GM23248 (cell line): ENCODE measurements around the gene UQCRC1. TPM values are rescaled to one million over a fixed set of nuclear protein-coding genes. Genes with fewer than 3 reads are reported as not detected.

Experiments used
- DNase-seq: peaks from one replicate; pipeline ENCODE4 v3.0.0-alpha.2; 2015
- H2AFZ ChIP-seq: fragments of 200-600 bp; sonication (generic); 2 replicates; pipeline ENCODE4 v1.6.1; 2016; ENCODE audit warnings: antibody characterized with exemption
- H3F3A ChIP-seq: fragments of 200-600 bp; sonication (generic); 2 replicates; pipeline ENCODE4 v1.6.1; 2016; ENCODE audit warnings: mild to moderate bottlenecking, antibody characterized with exemption, mixed run types; ENCODE audit not compliant: insufficient read depth
- H3K27ac ChIP-seq: fragments of 200-600 bp; sonication (generic); 2 replicates; pipeline ENCODE4 v1.5.1; 2016; ENCODE audit warnings: mild to moderate bottlenecking
- H3K27me3 ChIP-seq: fragments of 200-600 bp; sonication (generic); replicated peaks from 2 replicates; pipeline ENCODE4 v1.6.1; 2016; ENCODE audit warnings: mild to moderate bottlenecking; ENCODE audit not compliant: insufficient read depth
- H3K36me3 ChIP-seq: fragments of 200-600 bp; sonication (generic); 2 replicates; pipeline ENCODE4 v1.6.1; 2016; ENCODE audit warnings: low read depth, mild to moderate bottlenecking
- H3K4me1 ChIP-seq: fragments of 200-600 bp; sonication (generic); 2 replicates; pipeline ENCODE4 v1.6.1; 2016; ENCODE audit warnings: mild to moderate bottlenecking; ENCODE audit not compliant: insufficient read depth
- H3K4me2 ChIP-seq: fragments of 200-600 bp; sonication (generic); one replicate; pipeline ENCODE4 v1.6.1; 2016; ENCODE audit warnings: mild to moderate bottlenecking; ENCODE audit not compliant: unreplicated experiment
- H3K4me3 ChIP-seq: fragments of 200-600 bp; sonication (generic); 2 replicates; pipeline ENCODE4 v1.5.1; 2016; ENCODE audit warnings: mild to moderate bottlenecking
- H3K79me2 ChIP-seq: fragments of 200-600 bp; sonication (generic); 2 replicates; pipeline ENCODE4 v1.6.1; 2016; ENCODE audit warnings: mild to moderate bottlenecking; ENCODE audit not compliant: insufficient read depth
- H3K9ac ChIP-seq: fragments of 200-600 bp; sonication (generic); 2 replicates; pipeline ENCODE4 v1.6.1; 2016; ENCODE audit warnings: mild to moderate bottlenecking
- H3K9me2 ChIP-seq: fragments of 200-600 bp; sonication (generic); 2 replicates; pipeline ENCODE4 v1.6.1; 2016; ENCODE audit warnings: mixed run types, mild to moderate bottlenecking, moderate library complexity; ENCODE audit not compliant: insufficient read depth
- H3K9me3 ChIP-seq: fragments of 200-600 bp; sonication (generic); one replicate; pipeline ENCODE4 v1.6.1; 2017; ENCODE audit warnings: low read depth
- H4K20me1 ChIP-seq: fragments of 200-600 bp; sonication (generic); 2 replicates; pipeline ENCODE4 v1.6.0; 2016; ENCODE audit not compliant: insufficient read depth
- EZH2 ChIP-seq: fragments of 200-600 bp; sonication (generic); IDR thresholded peaks from 2 replicates; pipeline ENCODE4 v1.6.1; 2018; ENCODE audit warnings: antibody characterized with exemption, mild to moderate bottlenecking; ENCODE audit not compliant: insufficient read depth, poor library complexity, severe bottlenecking
- EZH2phosphoT487 ChIP-seq: fragments of 200-600 bp; sonication (generic); IDR thresholded peaks from 2 replicates; pipeline ENCODE4 v1.6.1; 2018; ENCODE audit warnings: antibody characterized with exemption, moderate library complexity, mild to moderate bottlenecking, low read depth; ENCODE audit not compliant: insufficient read depth
- WGBS, 2 experiments: methylation state at CpG; one replicate each; pipeline ENCODE4 v1.1.6; 2015 to 2017; ENCODE audit warnings: low lambda C conversion rate in 2 of 2, low coverage in 1 of 2; ENCODE audit errors: missing lambda C conversion rate in 2 of 2; 5-methylcytosine and 5-hydroxymethylcytosine counted together
- in situ Hi-C: fragments of 300-500 bp; cut with MboI; formaldehyde crosslinking; loops from 2 replicates; pipeline ENCODE4 v1.15.0; 2020
- polyA plus RNA-seq: library from polyadenylated mRNA; unstranded; fragments of >200 nt; fragmentation: Nextera tagmentation; extraction: Ambion mirVana; gene quantifications from 2 replicates; pipeline ENCODE4 v1.2.1, GENCODE V29; 2016
- total RNA-seq: library from RNA; depleted of rRNA; stranded (reverse); fragments of >200 nt; shearing (Covaris generic); gene quantifications from 2 replicates; pipeline ENCODE4 v1.2.3, GENCODE V29; 2014

The UQCRC1 gene
- total and polyA plus RNA-seq, 2 experiments from 2014 or later, result 252 to 285 TPM

- H3K9me2 ChIP-seq, result no peaks in the 10 kb centered on the region
- TF ChIP-seq EZH2phosphoT487 (no peak), EZH2 (no peak)
These were observed 41.0 kb downstream of the UQCRC1 start for GRCh38 chr3:48568476-48568875.

GRCh38 chr3:48567500-48567899, 41.9 kb downstream of the UQCRC1 start:
- H3K4me3 ChIP-seq, result no peak overlapping the region
- H3K27me3 ChIP-seq, result no peaks in the 10 kb centered on the region
- H3K27ac ChIP-seq, result no peak overlapping the region
- no peak overlapping the region for H3K4me2 ChIP-seq
- WGBS, 2 experiments, result 93 to 94% methylated on average over 11 of the region's 11 CpGs
- H2AFZ ChIP-seq, result no peak overlapping the region
- no peaks in the 10 kb centered on the region for H3K79me2 ChIP-seq
- no peaks in the 10 kb centered on the region for H4K20me1 ChIP-seq
- no peaks in the 10 kb centered on the region for H3K36me3 ChIP-seq
- H3K4me1 ChIP-seq, result peaks cover 35% of the 10 kb centered on the region
- peaks cover 8% of the 10 kb centered on the region for H3F3A ChIP-seq
- H3K9me3 ChIP-seq, result no peaks in the 10 kb centered on the region
- in situ Hi-C loops, result no loop called here
- H3K9me2 ChIP-seq, result no peaks in the 10 kb centered on the region
- DNase-seq, result no peak
- TF ChIP-seq EZH2phosphoT487 (no peak), EZH2 (no peak)
- H3K9ac ChIP-seq, result no peak overlapping the region

More at GRCh38 chr3:48568476-48568875, 41.0 kb downstream of the UQCRC1 start:
- no peak for DNase-seq
- Histone ChIP-seq H3K4me2 (no peak overlapping the region), H3K36me3 (no peaks in the 10 kb centered on the region), H3K4me3 (no peak overlapping the region), H3K9ac (no peak overlapping the region), H3K27me3 (no peaks in the 10 kb centered on the region), H3K27ac (no peak overlapping the region), H3K9me3 (no peaks in the 10 kb centered on the region), H3F3A (peaks cover 2% of the 10 kb centered on the region; the same call in 1 of the 2 replicates), H2AFZ (no peak overlapping the region), H3K4me1 (peaks cover 28% of the 10 kb centered on the region), H4K20me1 (no peaks in the 10 kb centered on the region), H3K79me2 (no peaks in the 10 kb centered on the region)
- in situ Hi-C loops, result no loop called here
- 85 to 86% methylated on average over 7 of the region's 7 CpGs for WGBS, 2 experiments

GRCh38 chr3:48567090-48567489, 42.4 kb downstream of the UQCRC1 start:
- no peaks in the 10 kb centered on the region for H3K79me2 ChIP-seq
- no peak overlapping the region for H2AFZ ChIP-seq
- no peaks in the 10 kb centered on the region for H3K36me3 ChIP-seq
- peaks cover 8% of the 10 kb centered on the region for H3F3A ChIP-seq
- H3K27ac ChIP-seq, result no peak overlapping the region
- in situ Hi-C loops, result no loop called here
- WGBS, 2 experiments, result 91 to 94% methylated on average over 5 of the region's 5 CpGs
- DNase-seq, result no peak
- H3K9me3 ChIP-seq, result no peaks in the 10 kb centered on the region
- H3K4me1 ChIP-seq, result peaks cover 35% of the 10 kb centered on the region
- H3K27me3 ChIP-seq, result no peaks in the 10 kb centered on the region
- no peak overlapping the region for H3K9ac ChIP-seq
- H3K9me2 ChIP-seq, result no peaks in the 10 kb centered on the region
- no peak overlapping the region for H3K4me3 ChIP-seq
- H3K4me2 ChIP-seq, result no peak overlapping the region
- H4K20me1 ChIP-seq, result no peaks in the 10 kb centered on the region
- no peak for TF ChIP-seq EZH2
- no peak for TF ChIP-seq EZH2phosphoT487

DNA sequence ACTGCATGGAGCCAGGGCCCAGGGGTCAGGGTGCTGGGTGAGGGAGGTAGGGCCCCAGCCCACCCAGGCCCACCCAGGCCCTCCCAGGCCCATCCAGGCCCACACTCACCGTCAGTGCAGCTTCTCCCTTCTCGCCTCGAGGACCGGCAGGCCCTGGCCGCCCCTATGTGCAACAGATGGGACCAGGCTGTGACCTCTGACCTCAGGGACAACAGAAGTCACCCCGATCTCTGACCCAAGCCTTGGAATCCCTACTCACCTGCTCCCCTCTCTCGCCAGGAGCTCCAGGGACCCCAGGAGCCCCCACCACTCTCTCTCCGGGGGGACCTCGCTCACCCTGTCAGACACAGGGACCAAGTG, 43.1 kb downstream of the UQCRC1 start:
- Histone ChIP-seq H3K27ac (peak overlapping the region; percentile 45), H3K4me1 (peaks cover 36% of the 10 kb centered on the region)
- WGBS, 2 experiments, result 86 to 92% methylated on average over 8 to 9 of the region's 9 CpGs

More for the DNA sequence above, 43.1 kb downstream of the UQCRC1 start:
- no peaks in the 10 kb centered on the region for H3K9me3 ChIP-seq
- in situ Hi-C loops, result no loop called here
- H3K4me3 ChIP-seq, result no peak overlapping the region
- peak overlapping the region; percentile 34; the same call in 1 of the 2 replicates for H3K9ac ChIP-seq
- H2AFZ ChIP-seq, result no peak overlapping the region
- H3K36me3 ChIP-seq, result no peaks in the 10 kb centered on the region
- no peak for DNase-seq
- peaks cover 8% of the 10 kb centered on the region for H3F3A ChIP-seq
- H3K9me2 ChIP-seq, result no peaks in the 10 kb centered on the region
- H3K4me2 ChIP-seq, result no peak overlapping the region
- TF ChIP-seq EZH2 (no peak), EZH2phosphoT487 (no peak)
- no peaks in the 10 kb centered on the region for H3K27me3 ChIP-seq
- H3K79me2 ChIP-seq, result no peaks in the 10 kb centered on the region
- H4K20me1 ChIP-seq, result no peaks in the 10 kb centered on the region
